ENCODE data around the gene AJAP1.

DNA sequence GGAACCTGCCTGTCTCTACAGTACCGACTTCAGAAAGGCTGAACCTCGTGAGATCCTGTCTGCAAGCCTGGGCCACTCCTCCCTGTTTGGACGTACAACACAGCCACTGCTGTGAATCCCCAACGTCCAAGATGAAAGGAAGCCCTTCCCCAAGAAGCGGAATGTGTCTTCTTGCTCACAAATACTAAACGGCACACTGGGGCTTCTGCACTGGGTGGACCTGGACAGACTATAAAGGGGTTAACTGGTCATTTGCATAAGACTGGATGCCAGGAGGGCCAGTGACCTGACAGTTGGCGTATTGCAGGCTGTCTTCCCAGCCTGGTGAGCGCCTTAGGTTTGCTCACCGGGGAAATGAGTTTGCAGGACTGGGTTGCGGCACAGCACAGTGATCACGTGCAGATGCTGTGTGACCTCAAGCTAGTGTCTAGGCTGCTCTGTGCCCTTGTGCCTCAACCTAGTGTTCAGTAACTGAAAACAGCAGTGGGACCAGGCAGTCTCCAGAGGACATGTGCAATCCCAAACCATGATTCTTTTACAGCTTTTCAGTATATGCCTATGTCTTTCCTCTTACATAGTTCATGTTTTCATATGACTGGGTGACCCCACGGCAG lies 19.5 kb upstream of the AJAP1 start:
- TF ChIP-seq POLR2A (IDR thresholded peaks at IDR 0.05; ENCODE audit: extremely low read depth, insufficient read length) (no peak), MYC (IDR thresholded peaks at IDR 0.05; ENCODE audit: low read depth, low read length) (no peak)
- TF ChIP-seq, protein P1, sequence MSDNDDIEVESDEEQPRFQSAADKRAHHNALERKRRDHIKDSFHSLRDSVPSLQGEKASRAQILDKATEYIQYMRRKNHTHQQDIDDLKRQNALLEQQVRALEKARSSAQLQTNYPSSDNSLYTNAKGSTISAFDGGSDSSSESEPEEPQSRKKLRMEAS (IDR thresholded peaks at IDR 0.05; ENCODE audit: low read depth, low read length): no peak
- TF ChIP-seq, protein P2, sequence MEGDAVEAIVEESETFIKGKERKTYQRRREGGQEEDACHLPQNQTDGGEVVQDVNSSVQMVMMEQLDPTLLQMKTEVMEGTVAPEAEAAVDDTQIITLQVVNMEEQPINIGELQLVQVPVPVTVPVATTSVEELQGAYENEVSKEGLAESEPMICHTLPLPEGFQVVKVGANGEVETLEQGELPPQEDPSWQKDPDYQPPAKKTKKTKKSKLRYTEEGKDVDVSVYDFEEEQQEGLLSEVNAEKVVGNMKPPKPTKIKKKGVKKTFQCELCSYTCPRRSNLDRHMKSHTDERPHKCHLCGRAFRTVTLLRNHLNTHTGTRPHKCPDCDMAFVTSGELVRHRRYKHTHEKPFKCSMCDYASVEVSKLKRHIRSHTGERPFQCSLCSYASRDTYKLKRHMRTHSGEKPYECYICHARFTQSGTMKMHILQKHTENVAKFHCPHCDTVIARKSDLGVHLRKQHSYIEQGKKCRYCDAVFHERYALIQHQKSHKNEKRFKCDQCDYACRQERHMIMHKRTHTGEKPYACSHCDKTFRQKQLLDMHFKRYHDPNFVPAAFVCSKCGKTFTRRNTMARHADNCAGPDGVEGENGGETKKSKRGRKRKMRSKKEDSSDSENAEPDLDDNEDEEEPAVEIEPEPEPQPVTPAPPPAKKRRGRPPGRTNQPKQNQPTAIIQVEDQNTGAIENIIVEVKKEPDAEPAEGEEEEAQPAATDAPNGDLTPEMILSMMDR (IDR thresholded peaks at IDR 0.05; ENCODE audit: low read depth, low read length): no peak
